ENCODE measurements around the gene C4orf50. TPM values are rescaled to one million over a fixed set of nuclear protein-coding genes. Genes with fewer than 3 reads are reported as not detected.

Gene C4orf50
- total RNA-seq, 1 donor from 2014 or later: not detected

DNA sequence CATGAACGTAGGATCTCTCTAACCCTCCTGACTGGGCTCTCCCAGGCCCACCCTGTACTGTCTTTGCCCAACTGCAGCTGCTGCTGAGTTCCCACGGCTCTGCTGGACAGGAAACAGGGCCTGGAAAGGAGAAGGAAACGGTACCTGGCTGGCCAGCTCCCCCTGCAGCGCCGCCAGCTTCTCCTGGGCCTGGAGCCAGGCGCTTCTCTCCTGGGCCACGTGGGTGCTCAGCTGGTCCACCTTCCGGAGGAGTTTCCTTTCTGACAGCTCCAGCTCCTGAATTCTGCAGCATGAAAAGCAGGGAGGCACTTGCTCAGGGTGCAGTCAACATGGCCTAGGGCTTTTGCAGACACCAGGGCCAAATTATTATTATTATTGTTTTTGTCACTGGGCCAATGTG is 6.5 kb downstream of the C4orf50 start:
- TF ChIP-seq, protein P1, sequence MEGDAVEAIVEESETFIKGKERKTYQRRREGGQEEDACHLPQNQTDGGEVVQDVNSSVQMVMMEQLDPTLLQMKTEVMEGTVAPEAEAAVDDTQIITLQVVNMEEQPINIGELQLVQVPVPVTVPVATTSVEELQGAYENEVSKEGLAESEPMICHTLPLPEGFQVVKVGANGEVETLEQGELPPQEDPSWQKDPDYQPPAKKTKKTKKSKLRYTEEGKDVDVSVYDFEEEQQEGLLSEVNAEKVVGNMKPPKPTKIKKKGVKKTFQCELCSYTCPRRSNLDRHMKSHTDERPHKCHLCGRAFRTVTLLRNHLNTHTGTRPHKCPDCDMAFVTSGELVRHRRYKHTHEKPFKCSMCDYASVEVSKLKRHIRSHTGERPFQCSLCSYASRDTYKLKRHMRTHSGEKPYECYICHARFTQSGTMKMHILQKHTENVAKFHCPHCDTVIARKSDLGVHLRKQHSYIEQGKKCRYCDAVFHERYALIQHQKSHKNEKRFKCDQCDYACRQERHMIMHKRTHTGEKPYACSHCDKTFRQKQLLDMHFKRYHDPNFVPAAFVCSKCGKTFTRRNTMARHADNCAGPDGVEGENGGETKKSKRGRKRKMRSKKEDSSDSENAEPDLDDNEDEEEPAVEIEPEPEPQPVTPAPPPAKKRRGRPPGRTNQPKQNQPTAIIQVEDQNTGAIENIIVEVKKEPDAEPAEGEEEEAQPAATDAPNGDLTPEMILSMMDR (IDR thresholded peaks at IDR 0.05): no peak
- no peak for ATAC-seq (ENCODE audit: low read depth)
- DNase-seq: no peak
- ChIA-PET CTCF (no interaction called here), POLR2A (no interaction called here)
- intact Hi-C loops (cut with micrococcal nuclease): no loop called here
- Mint-ChIP-seq H3K9me3 (no peaks in the 10 kb centered on the region), H3K4me3 (no peak overlapping the region), H3K4me1 (no peaks in the 10 kb centered on the region), H3K27ac (no peak overlapping the region), H3K27me3 (peaks cover 27% of the 10 kb centered on the region), H3K36me3 (ENCODE audit: low read depth) (no peaks in the 10 kb centered on the region)

DNA sequence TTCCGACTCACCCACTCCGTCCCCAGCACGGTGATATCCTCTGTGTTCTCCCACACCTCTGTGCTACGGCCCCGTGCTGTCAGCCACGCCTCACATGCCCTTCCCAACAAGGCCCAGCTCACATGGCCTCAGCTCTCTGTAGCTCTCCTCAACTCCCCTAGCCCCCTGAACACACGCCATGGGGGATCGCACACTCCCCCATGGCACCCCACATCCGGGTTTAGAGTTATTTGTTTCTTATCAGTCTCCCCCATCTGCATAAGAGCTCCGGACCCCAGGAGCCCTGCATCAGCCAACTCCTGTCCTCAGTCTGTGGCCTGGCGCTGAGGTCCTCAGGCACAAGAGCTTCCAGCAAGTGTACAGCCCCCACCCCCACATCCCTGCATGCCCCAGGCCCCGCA is 7.0 kb downstream of the C4orf50 start:
- Mint-ChIP-seq H3K27ac (no peak overlapping the region), H3K4me1 (no peaks in the 10 kb centered on the region), H3K4me3 (no peak overlapping the region), H3K27me3 (peaks cover 29% of the 10 kb centered on the region), H3K9me3 (no peaks in the 10 kb centered on the region), H3K36me3 (ENCODE audit: low read depth) (no peaks in the 10 kb centered on the region)
- DNase-seq: no peak
- TF ChIP-seq, protein P1 (IDR thresholded peaks at IDR 0.05): no peak
- intact Hi-C loops (cut with micrococcal nuclease): no loop called here
- CTCF ChIA-PET: no interaction called here
- POLR2A ChIA-PET: no interaction called here
- no peak for ATAC-seq (ENCODE audit: low read depth)

DNA sequence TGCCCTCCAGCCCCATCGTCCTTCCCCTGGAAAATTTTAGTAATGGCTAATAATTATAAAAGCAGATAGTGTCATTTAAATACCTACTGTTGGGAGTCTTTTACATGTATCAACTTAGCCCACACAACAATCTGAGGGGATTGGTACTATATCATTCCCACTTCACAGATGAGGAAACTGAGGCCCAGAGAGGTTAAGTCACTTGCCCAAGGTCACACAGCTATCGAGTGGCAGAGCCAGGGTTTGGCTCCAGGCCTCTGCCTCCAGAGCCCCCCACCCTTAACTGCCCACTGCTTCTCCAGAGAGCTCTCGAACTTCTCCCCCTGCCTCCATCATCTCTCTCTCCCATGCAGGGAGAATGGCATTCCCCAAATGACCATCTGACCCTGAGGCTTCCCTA is 7.4 kb downstream of the C4orf50 start:
- H3K27me3 Mint-ChIP-seq: peaks cover 29% of the 10 kb centered on the region
- POLR2A ChIA-PET: no interaction called here

DNA sequence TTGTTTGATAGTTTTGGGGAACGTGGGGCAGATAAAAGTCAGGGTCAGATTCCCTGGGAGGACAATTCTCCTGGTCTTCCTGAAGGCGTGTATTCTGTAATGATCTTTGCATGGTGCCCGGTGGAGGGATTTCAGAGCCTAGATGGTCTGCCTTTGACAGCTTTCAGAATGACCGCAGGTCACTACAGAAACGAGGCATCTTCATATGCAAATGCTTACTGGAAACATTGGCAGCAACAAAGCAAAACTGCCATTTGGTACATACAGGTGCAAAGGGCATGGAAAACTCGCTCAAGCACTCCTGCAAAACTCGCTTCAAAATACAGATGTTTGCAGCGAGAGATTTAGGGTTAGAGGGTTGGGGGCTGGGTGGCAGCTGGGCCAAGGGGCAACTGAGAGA is 8.8 kb downstream of the C4orf50 start:
- Mint-ChIP-seq H3K27ac (no peak overlapping the region), H3K36me3 (ENCODE audit: low read depth) (no peaks in the 10 kb centered on the region), H3K4me3 (no peak overlapping the region), H3K9me3 (no peaks in the 10 kb centered on the region), H3K4me1 (no peaks in the 10 kb centered on the region), H3K27me3 (peaks cover 29% of the 10 kb centered on the region)
- ATAC-seq (ENCODE audit: low read depth) (no peak), DNase-seq (no peak)
- intact Hi-C loops (cut with micrococcal nuclease): no loop called here
- CTCF ChIA-PET: no interaction called here
- TF ChIP-seq, protein P1 (IDR thresholded peaks at IDR 0.05): no peak
- POLR2A ChIA-PET: no interaction called here

More for the DNA sequence above, 7.4 kb downstream of the C4orf50 start:
- H3K9me3 Mint-ChIP-seq: no peaks in the 10 kb centered on the region
- CTCF ChIA-PET: no interaction called here
- no peak for ATAC-seq (ENCODE audit: low read depth)
- no peaks in the 10 kb centered on the region for H3K36me3 Mint-ChIP-seq (ENCODE audit: low read depth)
- TF ChIP-seq, protein P1 (IDR thresholded peaks at IDR 0.05): no peak
- H3K4me1 Mint-ChIP-seq: no peaks in the 10 kb centered on the region
- no peak for DNase-seq
- no peak overlapping the region for H3K4me3 Mint-ChIP-seq
- H3K27ac Mint-ChIP-seq: no peak overlapping the region
- intact Hi-C loops (cut with micrococcal nuclease): no loop called here

DNA sequence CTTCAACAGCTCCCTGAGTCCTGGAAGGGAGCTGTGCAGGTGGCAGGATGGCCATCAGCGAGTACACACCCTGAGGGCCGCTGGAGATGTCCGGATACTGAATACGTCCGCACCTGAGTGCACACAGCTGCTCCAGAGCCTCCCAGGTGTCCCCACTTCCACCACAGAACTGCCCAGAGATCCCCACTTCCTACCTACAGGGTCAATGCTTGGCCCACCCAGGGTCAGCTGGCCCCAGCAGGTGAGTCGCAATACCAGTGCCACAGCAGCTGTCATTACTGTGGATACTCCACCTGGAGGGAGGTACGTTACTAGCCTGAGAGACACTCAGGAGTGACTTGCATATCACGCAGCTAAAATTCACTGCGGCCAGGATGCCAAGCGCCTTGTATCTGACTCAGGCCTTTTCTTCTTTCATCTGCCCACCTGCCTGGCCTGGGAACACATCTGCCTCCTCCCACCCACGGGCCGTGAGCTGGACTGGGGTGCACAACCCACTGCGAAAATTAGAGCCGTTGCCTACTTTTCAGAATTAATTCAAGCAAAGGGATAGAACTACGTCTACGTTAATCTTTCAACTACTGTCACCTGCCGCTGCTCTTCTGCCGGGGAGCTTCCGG is 9.4 kb downstream of the C4orf50 start:
- TF ChIP-seq, protein P1 (IDR thresholded peaks at IDR 0.05): no peak
- no peaks in the 10 kb centered on the region for H3K36me3 Mint-ChIP-seq (ENCODE audit: low read depth)
- H3K27me3 Mint-ChIP-seq: peaks cover 29% of the 10 kb centered on the region
- no peaks in the 10 kb centered on the region for H3K9me3 Mint-ChIP-seq
- no peak for DNase-seq
- POLR2A ChIA-PET: no interaction called here
- H3K4me1 Mint-ChIP-seq: no peaks in the 10 kb centered on the region
- CTCF ChIA-PET: no interaction called here
- ATAC-seq (ENCODE audit: low read depth): no peak
- no peak overlapping the region for H3K27ac Mint-ChIP-seq
- intact Hi-C loops (cut with micrococcal nuclease): no loop called here
- H3K4me3 Mint-ChIP-seq: no peak overlapping the region
